Hepatocyte (in vitro differentiated cells): ENCODE measurements around the gene MAP3K3. TPM values are rescaled to one million over a fixed set of nuclear protein-coding genes. Genes with fewer than 3 reads are reported as not detected.

ENCODE experiments used
- DNase-seq: peaks from one replicate; pipeline ENCODE4 v3.0.0-alpha.2; 2016; ENCODE audit warnings: low spot score
- H2AFZ ChIP-seq: fragments of 200-600 bp; sonication (generic); 2 replicates; pipeline ENCODE4 v1.6.0; 2016; ENCODE audit warnings: antibody characterized with exemption, mild to moderate bottlenecking
- H3K27ac ChIP-seq: fragments of 200-600 bp; sonication (generic); 2 replicates; pipeline ENCODE4 v1.5.1; 2016; ENCODE audit warnings: mild to moderate bottlenecking
- H3K27me3 ChIP-seq: fragments of 200-600 bp; sonication (generic); 2 replicates; pipeline ENCODE4 v1.6.1; 2016
- H3K36me3 ChIP-seq: fragments of 200-600 bp; sonication (generic); replicated peaks from 2 replicates; pipeline ENCODE4 v1.5.1; 2016; ENCODE audit warnings: low read depth; ENCODE audit not compliant: insufficient read depth
- H3K4me1 ChIP-seq: fragments of 200-600 bp; sonication (generic); 2 replicates; pipeline ENCODE4 v1.5.1; 2016; ENCODE audit warnings: mild to moderate bottlenecking, moderate library complexity; ENCODE audit not compliant: insufficient read depth
- H3K4me2 ChIP-seq: fragments of 200-600 bp; sonication (generic); 2 replicates; pipeline ENCODE4 v1.6.0; 2016
- H3K4me3 ChIP-seq: fragments of 200-600 bp; sonication (generic); 2 replicates; pipeline ENCODE4 v1.5.1; 2016; ENCODE audit warnings: mild to moderate bottlenecking
- H3K79me2 ChIP-seq: fragments of 200-600 bp; sonication (generic); 2 replicates; pipeline ENCODE4 v1.6.0; 2017; ENCODE audit warnings: mild to moderate bottlenecking
- H3K9me2 ChIP-seq: fragments of 200-600 bp; sonication (generic); replicated peaks from 2 replicates; pipeline ENCODE4 v1.6.0; 2017; ENCODE audit warnings: mild to moderate bottlenecking; ENCODE audit not compliant: insufficient read depth
- H3K9me3 ChIP-seq: fragments of 200-600 bp; sonication (generic); 2 replicates; pipeline ENCODE4 v1.5.1; 2016; ENCODE audit warnings: low read depth, mild to moderate bottlenecking
- H4K20me1 ChIP-seq: fragments of 200-600 bp; sonication (generic); 2 replicates; pipeline ENCODE4 v1.6.0; 2016; ENCODE audit warnings: mild to moderate bottlenecking; ENCODE audit not compliant: insufficient read depth, poor library complexity, severe bottlenecking
- CTCF ChIP-seq: fragments of 200-600 bp; sonication (generic); IDR thresholded peaks from 2 replicates; pipeline ENCODE4 v1.5.1; 2016; ENCODE audit warnings: antibody characterized with exemption, mild to moderate bottlenecking; ENCODE audit not compliant: poor library complexity
- EZH2 ChIP-seq: fragments of 200-600 bp; sonication (generic); IDR thresholded peaks from 2 replicates; pipeline ENCODE4 v1.6.1; 2016; ENCODE audit warnings: antibody characterized with exemption, mild to moderate bottlenecking, borderline replicate concordance
- EZH2phosphoT487 ChIP-seq: fragments of 200-600 bp; sonication (generic); IDR thresholded peaks from one replicate; pipeline ENCODE4 v1.6.1; 2018; ENCODE audit warnings: antibody characterized with exemption, mild to moderate bottlenecking, low read depth, moderate library complexity; ENCODE audit not compliant: unreplicated experiment, severe bottlenecking
- WGBS: methylation state at CpG from one replicate; pipeline ENCODE4 v1.1.6; 2016; ENCODE audit warnings: low lambda C conversion rate; ENCODE audit errors: missing lambda C conversion rate; 5-methylcytosine and 5-hydroxymethylcytosine counted together
- polyA plus RNA-seq: library from polyadenylated mRNA; unstranded; fragments of >200 nt; fragmentation: Nextera tagmentation; extraction: Ambion mirVana; gene quantifications from 2 replicates; pipeline ENCODE4 v1.2.1, GENCODE V29; 2016
- total RNA-seq: library from RNA; depleted of rRNA; stranded (reverse); fragments of >200 nt; gene quantifications from 2 replicates; pipeline ENCODE4 v1.2.3, GENCODE V29; 2014

Gene MAP3K3
- total and polyA plus RNA-seq, 2 experiments from 2014 or later = 13.4 to 15.5 TPM

GRCh38 chr17:63693411-63694113 is 71.3 kb downstream of the MAP3K3 start:
- H3K9me2 ChIP-seq = no peaks in the 10 kb centered on the region
- 95% methylated on average over 17 of the region's 18 CpGs for WGBS
- DNase-seq = no peak

GRCh38 chr17:63694229-63694949 is 72.2 kb downstream of the MAP3K3 start:
- H3K36me3 ChIP-seq = no peaks in the 10 kb centered on the region
- no peaks in the 10 kb centered on the region for H4K20me1 ChIP-seq
- no peaks in the 10 kb centered on the region for H3K9me3 ChIP-seq
- TF ChIP-seq EZH2phosphoT487 = no peak
- no peak for TF ChIP-seq CTCF
- no peak for TF ChIP-seq EZH2
- no peak overlapping the region for H3K27ac ChIP-seq
- no peaks in the 10 kb centered on the region for H3K27me3 ChIP-seq
- H3K4me3 ChIP-seq = no peak overlapping the region
- 87% methylated on average over 12 of the region's 12 CpGs for WGBS
- no peaks in the 10 kb centered on the region for H3K9me2 ChIP-seq
- no peaks in the 10 kb centered on the region for H3K79me2 ChIP-seq
- peaks cover 7% of the 10 kb centered on the region for H3K4me1 ChIP-seq
- no peak overlapping the region for H2AFZ ChIP-seq
- DNase-seq = no peak
- no peak overlapping the region for H3K4me2 ChIP-seq

More at GRCh38 chr17:63693411-63694113, 71.3 kb downstream of the MAP3K3 start:
- no peaks in the 10 kb centered on the region for H3K79me2 ChIP-seq
- H3K27ac ChIP-seq = no peak overlapping the region
- no peaks in the 10 kb centered on the region for H3K27me3 ChIP-seq
- TF ChIP-seq CTCF (no peak), EZH2 (no peak), EZH2phosphoT487 (no peak)
- no peak overlapping the region for H3K4me3 ChIP-seq
- no peaks in the 10 kb centered on the region for H3K4me1 ChIP-seq
- H3K9me3 ChIP-seq = no peaks in the 10 kb centered on the region
- no peak overlapping the region for H3K4me2 ChIP-seq
- H4K20me1 ChIP-seq = no peaks in the 10 kb centered on the region
- H3K36me3 ChIP-seq = no peaks in the 10 kb centered on the region
- no peak overlapping the region for H2AFZ ChIP-seq

DNA sequence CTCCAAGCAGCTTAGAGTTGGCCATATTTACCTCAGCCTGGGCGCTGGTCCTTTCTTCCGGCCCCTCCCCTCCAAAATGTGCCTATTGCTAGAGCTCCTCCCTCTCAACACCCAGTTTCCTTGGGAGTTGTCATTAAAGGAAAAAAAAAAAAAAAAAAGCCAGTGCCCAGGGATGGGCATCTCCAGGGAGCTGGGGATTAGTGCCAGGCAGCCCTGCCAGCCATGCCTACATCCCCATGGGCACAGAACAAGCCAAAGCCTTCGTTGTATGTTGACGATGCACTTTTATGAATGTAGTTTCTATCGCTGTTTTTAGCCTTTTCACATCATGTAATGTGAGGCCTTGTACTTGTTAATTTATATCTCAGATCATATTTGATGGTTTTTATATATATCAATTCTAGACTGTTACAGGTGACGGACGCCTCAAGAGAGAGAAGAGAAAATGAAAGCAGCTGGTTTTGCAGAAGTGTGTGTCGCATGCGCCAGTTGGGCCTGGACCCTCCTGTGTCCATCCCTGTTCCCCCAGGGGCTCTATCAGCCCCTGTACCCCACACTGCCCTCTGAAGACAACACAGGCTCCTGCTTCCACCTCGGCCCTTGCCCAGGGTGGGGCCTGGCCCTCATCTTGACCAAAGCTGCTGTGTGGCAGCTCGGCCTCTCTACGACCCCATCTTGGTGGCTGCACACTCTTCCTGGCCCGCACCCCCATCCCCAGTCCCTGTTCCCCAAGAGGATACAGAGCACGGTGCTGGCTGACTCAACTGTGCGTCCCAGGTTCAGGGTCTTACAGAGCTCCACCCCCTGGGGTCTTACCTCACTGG is 72.9 kb downstream of the MAP3K3 start:
- H3K27me3 ChIP-seq = no peaks in the 10 kb centered on the region
- peaks cover 7% of the 10 kb centered on the region for H3K4me1 ChIP-seq
- H3K27ac ChIP-seq = no peak overlapping the region
- no peaks in the 10 kb centered on the region for H3K79me2 ChIP-seq
- H3K36me3 ChIP-seq = no peaks in the 10 kb centered on the region
- H2AFZ ChIP-seq = no peak overlapping the region
- TF ChIP-seq CTCF = no peak
- TF ChIP-seq EZH2 = no peak
- TF ChIP-seq EZH2phosphoT487 = no peak
- H3K9me3 ChIP-seq = no peaks in the 10 kb centered on the region
- H4K20me1 ChIP-seq = no peaks in the 10 kb centered on the region
- no peak for DNase-seq
- H3K4me2 ChIP-seq = no peak overlapping the region
- no peak overlapping the region for H3K4me3 ChIP-seq
- WGBS = 90% methylated on average over 15 of the region's 15 CpGs
- H3K9me2 ChIP-seq = no peaks in the 10 kb centered on the region
